ENCODE measurements around the gene TRPV5. TPM values are rescaled to one million over a fixed set of nuclear protein-coding genes. Genes with fewer than 3 reads are reported as not detected.

The TRPV5 gene
- total and polyA plus RNA-seq, 2 of the 8 experiments (the other 6 are each of a cell fraction or from before 2014, with no cell fraction given) = 0.03 TPM; not detected in 1

- no peak within 1 kb of the TSS for H2AK5ac ChIP-seq (ENCODE audit: low read depth, low read length)
- no peak within 1 kb of the TSS for H2AFZ ChIP-seq (ENCODE audit: low read length)
- H4K91ac ChIP-seq (replicated peaks; ENCODE audit: insufficient read length, low read length) = peak within 1 kb of the TSS; percentile 1
- peak within 1 kb of the TSS; percentile 2; the same call in 1 of the 2 replicates for H2BK12ac ChIP-seq (ENCODE audit: low read depth, low read length)
- no peak for FAIRE-seq
- H2BK20ac ChIP-seq (ENCODE audit: low read length) = no peak within 1 kb of the TSS
- no peak within 1 kb of the TSS for H3K18ac ChIP-seq (ENCODE audit: extremely low read depth, low read length)
- H3K4me2 ChIP-seq (ENCODE audit: insufficient read depth in 1 of 2, low read depth in 2 of 2, low read length in 2 of 2) = peak within 1 kb of the TSS in 1 of 2 experiments; percentile 26; a peak in 1 of 4 replicates
- H2BK15ac ChIP-seq (ENCODE audit: low read length) = no peak within 1 kb of the TSS
- ChIA-PET CTCF (ENCODE audit: partially characterized antibody) (interaction anchor here (0.6 to 2.9 kb wide), 11 partner anchors 9 to 664 kb away, joined by 3 to 16 read pairs (median 4); partner anchors contain the start of genes LLCFC1 and TRPV5), POLR2A (ENCODE audit: partially characterized antibody) (interaction anchor here (1.2 kb wide), 1 partner anchor 37 kb away, joined by 3 read pairs; no protein-coding TSS in a partner anchor)
- peak within 1 kb of the TSS in 1 of 4 experiments; percentile 4; a peak in 1 of 8 replicates for H3K4me3 ChIP-seq (ENCODE audit: extremely low read depth in 1 of 4, insufficient read depth in 2 of 4, low read depth in 3 of 4, low read length in 4 of 4)
- no peaks in the 10 kb centered on the region for H4K20me1 ChIP-seq (replicated peaks in 1 of 2; ENCODE audit: control insufficient read depth in 1 of 2, insufficient read depth in 2 of 2, low read length in 2 of 2)
- no peaks in the 10 kb centered on the region for H3K79me1 ChIP-seq (ENCODE audit: low read depth, low read length)
- H3K36me3 ChIP-seq (ENCODE audit: control insufficient read depth in 2 of 4, insufficient read depth in 4 of 4, low read length in 3 of 4) = no peaks in the 10 kb centered on the region
- no peak within 1 kb of the TSS for H4K8ac ChIP-seq (ENCODE audit: extremely low read depth, insufficient read depth, low read length)
- H3K4ac ChIP-seq (replicated peaks; ENCODE audit: insufficient read length, low read depth, low read length) = no peak within 1 kb of the TSS
- no peak within 1 kb of the TSS for H3K14ac ChIP-seq (ENCODE audit: insufficient read length)
- no peak within 1 kb of the TSS for H2BK120ac ChIP-seq (replicated peaks; ENCODE audit: low read depth, low read length)
- no peaks in the 10 kb centered on the region for H3K79me2 ChIP-seq (ENCODE audit: control insufficient read depth in 1 of 2, insufficient read depth in 2 of 2, low read length in 2 of 2)
- no peak within 1 kb of the TSS for H3K56ac ChIP-seq (replicated peaks; ENCODE audit: insufficient read length, low read depth, low read length)
- H3K27me3 ChIP-seq (replicated peaks in 1 of 4; ENCODE audit: control insufficient read depth in 3 of 4, extremely low read depth in 1 of 4, insufficient read depth in 3 of 4, low read length in 3 of 4) = no peaks in the 10 kb centered on the region
- no peak within 1 kb of the TSS for H3K27ac ChIP-seq (ENCODE audit: low read depth, low read length)
- DNase-seq (ENCODE audit: low read depth in 1 of 2, low spot score in 2 of 2) = no peak
- H3K9ac ChIP-seq (replicated peaks in 1 of 4; ENCODE audit: extremely low read depth in 1 of 4, low read depth in 3 of 4, low read length in 3 of 4) = no peak within 1 kb of the TSS; a peak in 1 of 7 replicates
- no peak within 1 kb of the TSS for H2BK5ac ChIP-seq (ENCODE audit: low read depth, low read length)
- WGBS, 2 experiments (ENCODE audit: extremely low coverage in 1 of 2, insufficient coverage in 1 of 2, insufficient read length in 1 of 2, insufficient replicate concordance in 2 of 2, low coverage in 1 of 2, low lambda C conversion rate in 2 of 2, missing lambda C conversion rate in 1 of 2) = 91% methylated on average over 9 of the region's 9 CpGs; no CpG with 5 or more reads in 1 of the 2 experiments
- peaks cover 2% of the 10 kb centered on the region; the same call in 1 of the 2 replicates for H3K23me2 ChIP-seq (ENCODE audit: low read depth, low read length)
- TF ChIP-seq HDAC2 (IDR thresholded peaks at IDR 0.05; ENCODE audit: borderline replicate concordance in 1 of 2, low read depth in 2 of 2, low read length in 2 of 2) (no peak), SP4 (IDR thresholded peaks at IDR 0.05; ENCODE audit: low read length) (no peak), TEAD4 (IDR thresholded peaks at IDR 0.05; ENCODE audit: low read depth, low read length) (no peak), SIRT6 (IDR thresholded peaks at IDR 0.05; ENCODE audit: low read length) (no peak), TAF7 (optimal IDR thresholded peaks at IDR 0.05; ENCODE audit: borderline replicate concordance, low read depth, low read length) (no peak), EP300 (IDR thresholded peaks at IDR 0.05; ENCODE audit: borderline replicate concordance in 1 of 2, low read depth in 2 of 2, low read length in 2 of 2) (no peak), CREB1 (IDR thresholded peaks at IDR 0.05) (no peak)
- peaks cover 0 to 11% (median 4%) of the 10 kb centered on the region in 4 experiments; a peak in 6 of 7 replicates for H3K4me1 ChIP-seq (replicated peaks in 1 of 4; ENCODE audit: control insufficient read depth in 3 of 4, insufficient read depth in 4 of 4, low read length in 3 of 4)
- H3K23ac ChIP-seq (ENCODE audit: insufficient read length) = no peak within 1 kb of the TSS
- H3K9me3 ChIP-seq (ENCODE audit: insufficient read depth in 2 of 2, low read depth in 1 of 2, low read length in 1 of 2) = no peaks in the 10 kb centered on the region; a peak in 1 of 4 replicates
- H4K5ac ChIP-seq (ENCODE audit: insufficient read length, low read depth, low read length) = no peak within 1 kb of the TSS
Observed at GRCh38 chr7:142961973-142962926, 28.7 kb upstream of the TRPV5 start, which contains the start of gene KEL. Gene KEL, minus strand, starts transcription at chr7:142962363. Its CDS starts 157 bp downstream, at chr7:142962206.

Data from H1 (cell line).